Islet of Langerhans (tissue), 1 donor: Measurements from ENCODE around the gene CCDC34.

ENCODE experiments used
- FAIRE-seq: peaks from one replicate; lab custom pipeline; 2011; peaks lifted over from hg19 to GRCh38; lab: Jason Lieb, UNC

Gene CCDC34

GRCh38 chr11:27290261-27291050, 72.6 kb downstream of the CCDC34 start:
- FAIRE-seq = no peak
